ENCODE data around the gene MAP2K1.

MAP2K1 gene

DNA sequence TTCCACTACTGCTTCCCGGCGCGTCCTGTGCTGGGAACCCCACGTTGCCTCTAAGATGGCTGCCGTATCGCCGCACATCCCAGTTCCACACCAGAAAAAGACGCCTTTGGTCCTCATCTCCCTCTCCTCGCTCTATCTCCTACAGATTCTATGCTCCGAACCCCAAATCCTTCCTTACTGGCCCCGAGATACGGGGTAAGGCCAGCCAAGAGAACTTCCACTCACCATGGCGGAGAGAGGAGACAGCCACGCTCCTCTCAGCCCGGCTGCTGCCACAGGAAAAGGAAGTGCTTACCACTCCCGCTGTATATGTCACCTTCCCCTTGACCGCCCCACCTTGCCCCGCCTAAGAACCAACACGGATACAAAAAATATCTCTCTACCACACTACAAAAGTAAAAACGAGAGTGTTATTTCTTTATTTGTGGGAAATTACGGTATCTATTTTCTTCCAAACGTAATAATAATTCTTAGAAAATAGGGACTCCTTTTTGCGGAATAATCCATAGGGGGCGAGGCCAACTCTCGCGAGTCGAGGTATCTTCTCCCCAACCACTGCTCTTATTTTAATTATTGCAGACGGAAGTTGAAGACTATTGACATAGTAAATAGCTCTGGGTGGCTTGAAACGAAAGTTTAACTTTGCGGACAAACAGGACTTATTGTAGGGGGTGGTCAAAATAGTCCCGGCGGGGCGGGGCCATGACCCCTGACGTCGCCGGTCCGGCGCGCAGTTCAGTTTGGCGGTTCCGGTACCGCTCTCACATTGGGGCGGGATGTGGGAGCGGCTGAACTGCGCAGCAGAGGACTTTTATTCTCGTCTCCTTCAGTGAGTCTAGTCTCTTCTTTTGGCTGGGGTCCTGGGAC is 118.1 kb downstream of the MAP2K1 start, which contains the start of the genes RPL4 and ZWILCH:
TSS of gene RPL4 (minus strand) at position 293 of the 867 bp plus-strand sequence. CDS start at position 228, 65 bp downstream.
TSS of gene ZWILCH (plus strand) at position 764 of the 867 bp plus-strand sequence. CDS start at position 777, 13 bp downstream.
- peak; percentile 91 for DNase-seq (ENCODE audit: low read depth)

GRCh38 chr15:66505430-66505811 is 118.7 kb downstream of the MAP2K1 start:
- DNase-seq (ENCODE audit: low read depth), result peak; percentile 67

DNA sequence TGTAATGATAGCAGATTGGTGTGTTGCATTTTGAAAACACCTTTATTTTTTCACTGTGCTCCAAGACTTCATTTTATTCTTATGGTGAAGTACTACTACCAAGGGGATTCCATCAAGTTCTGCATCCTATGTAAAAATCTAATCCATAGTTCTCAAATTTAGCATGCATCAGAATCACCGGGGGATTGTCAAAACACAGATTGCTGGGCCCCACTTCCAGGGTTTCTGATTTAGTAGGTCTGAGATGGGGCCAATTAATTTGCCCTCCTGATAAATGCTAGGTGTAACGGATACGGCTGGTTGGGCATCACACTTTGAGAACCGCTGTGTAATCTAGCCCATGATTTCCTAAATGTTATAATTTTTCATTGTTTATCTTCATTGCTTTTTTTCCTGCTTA is 119.1 kb downstream of the MAP2K1 start:
- no peak for DNase-seq (ENCODE audit: low read depth)

DNA sequence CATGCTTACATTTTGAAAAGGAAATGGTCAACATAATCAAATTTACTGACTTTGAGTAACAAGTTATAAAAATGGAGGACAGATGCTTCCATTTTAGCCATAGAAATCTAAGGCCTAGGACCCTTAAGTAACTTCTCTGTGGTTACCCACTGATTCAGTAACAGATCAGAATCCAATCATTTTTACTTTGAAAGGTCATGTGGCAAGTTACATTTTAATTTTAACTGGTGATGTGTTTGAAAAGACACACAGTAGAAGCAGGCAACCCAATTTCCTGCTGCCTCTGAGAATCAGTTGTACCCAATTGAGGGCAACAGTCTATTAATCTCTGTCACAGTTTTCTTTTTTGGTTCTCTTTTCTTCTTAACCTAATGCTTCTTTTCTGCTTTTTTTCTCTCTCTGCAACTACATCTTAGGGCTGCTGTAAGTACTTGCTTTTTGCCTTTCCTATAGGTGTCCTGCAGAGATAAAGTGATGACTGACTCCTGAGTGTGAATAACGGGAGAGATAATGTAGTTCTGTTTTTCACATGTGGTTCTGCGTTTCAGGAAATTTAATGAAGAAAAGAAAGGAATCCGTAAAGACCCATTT is 121.7 kb downstream of the MAP2K1 start:
- DNase-seq (ENCODE audit: low read depth), result no peak

DNA sequence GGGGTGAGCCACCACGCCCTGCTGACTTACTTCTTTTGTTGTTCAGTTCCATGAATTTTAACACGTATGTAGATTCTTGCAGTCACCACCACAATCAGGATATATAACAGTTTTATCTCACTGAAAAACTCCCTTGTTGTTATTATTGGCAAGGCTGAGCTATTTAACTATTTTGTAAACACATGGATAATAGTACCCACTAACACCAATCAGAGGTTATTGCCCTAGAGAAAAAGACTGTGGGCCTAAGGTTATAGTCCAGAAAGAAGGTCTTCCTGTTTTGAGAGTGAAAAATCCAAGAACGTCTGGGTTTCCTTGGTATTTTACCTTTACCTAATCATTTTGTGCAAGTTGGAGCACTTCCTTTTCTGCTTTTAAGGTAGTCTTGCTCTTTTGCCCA is 127.9 kb downstream of the MAP2K1 start:
- DNase-seq (ENCODE audit: low read depth), result no peak

DNA sequence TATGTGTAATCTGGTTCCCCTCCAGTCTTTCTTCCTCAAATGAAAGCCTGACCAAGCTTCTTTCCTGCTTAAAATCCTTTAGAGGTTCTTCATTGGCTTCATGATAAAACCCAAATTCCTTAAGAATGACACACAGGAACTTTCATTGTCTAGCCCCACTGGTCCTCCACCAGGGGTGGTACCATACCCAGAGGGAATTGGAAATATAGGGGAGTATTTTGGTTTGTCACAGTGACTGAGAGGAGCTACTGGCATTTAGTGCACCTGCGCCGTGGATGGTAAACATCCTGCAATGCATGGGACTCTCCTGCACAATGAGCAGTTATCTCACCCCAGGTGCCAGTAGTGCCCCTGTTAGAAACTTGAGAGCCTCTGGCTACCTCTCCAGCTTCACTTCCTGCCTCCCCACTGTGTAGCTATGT is 129.2 kb downstream of the MAP2K1 start:
- DNase-seq (ENCODE audit: low read depth), result peak; percentile 62

DNA sequence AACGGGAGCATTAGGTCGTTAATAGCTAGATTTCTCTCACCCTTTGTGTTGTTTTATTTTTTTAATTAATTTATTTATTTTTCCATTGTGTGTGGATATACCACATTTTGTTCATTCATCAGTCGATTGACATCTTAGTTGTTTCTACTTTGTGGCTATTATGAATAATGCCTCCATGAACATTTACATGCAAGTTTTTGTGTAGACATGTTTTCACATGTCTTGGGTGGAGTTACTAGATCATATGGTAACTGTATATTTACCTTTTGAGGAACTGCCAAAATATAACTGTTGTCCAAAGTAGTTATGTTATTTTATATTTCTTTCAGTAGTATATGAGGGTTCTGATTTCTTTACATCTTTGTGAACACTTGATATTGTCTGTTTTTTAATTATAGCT is 137.2 kb downstream of the MAP2K1 start:
- no peak for DNase-seq (ENCODE audit: low read depth)

GRCh38 chr15:66524838-66525237 is 138.1 kb downstream of the MAP2K1 start:
- DNase-seq (ENCODE audit: low read depth), result no peak

- no peak for DNase-seq (ENCODE audit: low read depth)
These were observed 148.3 kb downstream of the MAP2K1 start for GRCh38 chr15:66535056-66535455.

All from ELR (cell line).